ENCODE results near the gene NBEA.

DNA sequence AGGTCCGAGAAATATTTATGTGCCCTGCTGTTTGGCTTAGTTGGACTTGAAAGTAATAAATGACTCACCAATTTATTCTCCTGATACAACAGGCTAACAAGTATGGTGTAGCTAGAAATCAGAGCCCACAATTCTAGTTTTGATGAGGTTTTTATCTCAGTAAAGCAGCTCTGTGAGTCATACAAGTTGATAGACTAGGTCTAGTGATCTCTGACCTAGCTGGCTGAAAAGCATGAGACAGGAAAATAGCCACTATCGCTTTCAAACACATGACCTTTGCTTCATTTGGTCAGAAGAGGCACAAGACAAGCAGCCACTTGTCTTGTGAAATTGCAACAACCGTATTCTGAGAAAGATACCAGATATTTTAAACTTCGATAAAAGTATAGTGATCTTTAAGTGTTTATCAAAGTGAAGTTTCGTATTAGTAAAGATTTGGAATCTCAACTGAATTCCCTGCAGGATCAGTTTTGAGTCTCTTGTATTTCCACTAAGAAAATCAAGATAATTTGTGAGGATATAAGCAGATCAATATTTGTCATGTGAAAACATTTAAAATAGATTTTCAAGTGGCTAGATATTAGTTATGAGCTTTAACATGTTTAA is 407.7 kb downstream of the NBEA start:
- TF ChIP-seq, protein P1, sequence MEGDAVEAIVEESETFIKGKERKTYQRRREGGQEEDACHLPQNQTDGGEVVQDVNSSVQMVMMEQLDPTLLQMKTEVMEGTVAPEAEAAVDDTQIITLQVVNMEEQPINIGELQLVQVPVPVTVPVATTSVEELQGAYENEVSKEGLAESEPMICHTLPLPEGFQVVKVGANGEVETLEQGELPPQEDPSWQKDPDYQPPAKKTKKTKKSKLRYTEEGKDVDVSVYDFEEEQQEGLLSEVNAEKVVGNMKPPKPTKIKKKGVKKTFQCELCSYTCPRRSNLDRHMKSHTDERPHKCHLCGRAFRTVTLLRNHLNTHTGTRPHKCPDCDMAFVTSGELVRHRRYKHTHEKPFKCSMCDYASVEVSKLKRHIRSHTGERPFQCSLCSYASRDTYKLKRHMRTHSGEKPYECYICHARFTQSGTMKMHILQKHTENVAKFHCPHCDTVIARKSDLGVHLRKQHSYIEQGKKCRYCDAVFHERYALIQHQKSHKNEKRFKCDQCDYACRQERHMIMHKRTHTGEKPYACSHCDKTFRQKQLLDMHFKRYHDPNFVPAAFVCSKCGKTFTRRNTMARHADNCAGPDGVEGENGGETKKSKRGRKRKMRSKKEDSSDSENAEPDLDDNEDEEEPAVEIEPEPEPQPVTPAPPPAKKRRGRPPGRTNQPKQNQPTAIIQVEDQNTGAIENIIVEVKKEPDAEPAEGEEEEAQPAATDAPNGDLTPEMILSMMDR (IDR thresholded peaks at IDR 0.05), result no peak
- TF ChIP-seq POLR2A (IDR thresholded peaks at IDR 0.05) (no peak), EP300 (IDR thresholded peaks at IDR 0.05) (no peak)

Data from sigmoid colon (tissue), 4 donors.